ENCODE measurements around the gene PITHD1. TPM values are rescaled to one million over a fixed set of nuclear protein-coding genes. Genes with fewer than 3 reads are reported as not detected.
A peak's percentile ranks its signal among the peaks of the same experiment; 100 is the strongest.

PITHD1 gene
- total RNA-seq, 1 donor from 2014 or later = 37.3 TPM

GRCh38 chr1:23814016-23814415 is 35.8 kb downstream of the PITHD1 start:
- Mint-ChIP-seq H3K36me3 (ENCODE audit: low read depth, unreplicated experiment) (peaks cover 13% of the 10 kb centered on the region), H3K9me3 (ENCODE audit: unreplicated experiment) (no peaks in the 10 kb centered on the region), H3K27me3 (ENCODE audit: low read depth, unreplicated experiment) (peaks cover 4% of the 10 kb centered on the region), H3K4me1 (ENCODE audit: low read depth, unreplicated experiment) (no peaks in the 10 kb centered on the region), H3K4me3 (ENCODE audit: unreplicated experiment) (no peak overlapping the region), H3K27ac (ENCODE audit: unreplicated experiment) (no peak overlapping the region)
- no peak for TF ChIP-seq EZH2 (IDR thresholded peaks at IDR 0.05; ENCODE audit: insufficient read depth, low read length)
- TF ChIP-seq, protein P1, sequence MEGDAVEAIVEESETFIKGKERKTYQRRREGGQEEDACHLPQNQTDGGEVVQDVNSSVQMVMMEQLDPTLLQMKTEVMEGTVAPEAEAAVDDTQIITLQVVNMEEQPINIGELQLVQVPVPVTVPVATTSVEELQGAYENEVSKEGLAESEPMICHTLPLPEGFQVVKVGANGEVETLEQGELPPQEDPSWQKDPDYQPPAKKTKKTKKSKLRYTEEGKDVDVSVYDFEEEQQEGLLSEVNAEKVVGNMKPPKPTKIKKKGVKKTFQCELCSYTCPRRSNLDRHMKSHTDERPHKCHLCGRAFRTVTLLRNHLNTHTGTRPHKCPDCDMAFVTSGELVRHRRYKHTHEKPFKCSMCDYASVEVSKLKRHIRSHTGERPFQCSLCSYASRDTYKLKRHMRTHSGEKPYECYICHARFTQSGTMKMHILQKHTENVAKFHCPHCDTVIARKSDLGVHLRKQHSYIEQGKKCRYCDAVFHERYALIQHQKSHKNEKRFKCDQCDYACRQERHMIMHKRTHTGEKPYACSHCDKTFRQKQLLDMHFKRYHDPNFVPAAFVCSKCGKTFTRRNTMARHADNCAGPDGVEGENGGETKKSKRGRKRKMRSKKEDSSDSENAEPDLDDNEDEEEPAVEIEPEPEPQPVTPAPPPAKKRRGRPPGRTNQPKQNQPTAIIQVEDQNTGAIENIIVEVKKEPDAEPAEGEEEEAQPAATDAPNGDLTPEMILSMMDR (IDR thresholded peaks at IDR 0.05; ENCODE audit: insufficient read depth, low read depth, low read length) = no peak
- no peak overlapping the region for H3K9ac ChIP-seq (ENCODE audit: low read length)
- no peaks in the 10 kb centered on the region for H3K4me1 ChIP-seq (ENCODE audit: insufficient read depth, low read length)
- H3K9me3 ChIP-seq (ENCODE audit: insufficient read depth, low read depth, low read length) = no peaks in the 10 kb centered on the region
- DNase-seq (ENCODE audit: low read depth) = peak; percentile 10
- peaks cover 11% of the 10 kb centered on the region for H3K36me3 ChIP-seq (ENCODE audit: insufficient read depth, low read length)
- H3K4me3 ChIP-seq (ENCODE audit: insufficient read depth, low read depth, low read length) = no peak overlapping the region
- H4K20me1 ChIP-seq (ENCODE audit: insufficient read depth, low read length) = no peaks in the 10 kb centered on the region
- H2AFZ ChIP-seq (ENCODE audit: low read depth, low read length) = no peak overlapping the region
- no peak overlapping the region for H3K4me2 ChIP-seq (ENCODE audit: low read length)
- H3K27ac ChIP-seq (ENCODE audit: low read depth, low read length) = no peak overlapping the region
- no peaks in the 10 kb centered on the region for H3K79me2 ChIP-seq (ENCODE audit: insufficient read depth, low read length)
- H3K27me3 ChIP-seq (ENCODE audit: insufficient read depth, low read length) = no peaks in the 10 kb centered on the region
- FAIRE-seq = no peak

GRCh38 chr1:23816361-23816760 is 38.1 kb downstream of the PITHD1 start:
- H2AFZ ChIP-seq (ENCODE audit: low read depth, low read length) = no peak overlapping the region
- Mint-ChIP-seq H3K27ac (ENCODE audit: unreplicated experiment) (no peak overlapping the region), H3K36me3 (ENCODE audit: low read depth, unreplicated experiment) (peaks cover 13% of the 10 kb centered on the region), H3K27me3 (ENCODE audit: low read depth, unreplicated experiment) (peaks cover 4% of the 10 kb centered on the region), H3K4me3 (ENCODE audit: unreplicated experiment) (no peak overlapping the region), H3K9me3 (ENCODE audit: unreplicated experiment) (no peaks in the 10 kb centered on the region), H3K4me1 (ENCODE audit: low read depth, unreplicated experiment) (no peaks in the 10 kb centered on the region)
- no peaks in the 10 kb centered on the region for H4K20me1 ChIP-seq (ENCODE audit: insufficient read depth, low read length)
- peaks cover 13% of the 10 kb centered on the region for H3K36me3 ChIP-seq (ENCODE audit: insufficient read depth, low read length)
- H3K9me3 ChIP-seq (ENCODE audit: insufficient read depth, low read depth, low read length) = no peaks in the 10 kb centered on the region
- H3K27me3 ChIP-seq (ENCODE audit: insufficient read depth, low read length) = no peaks in the 10 kb centered on the region
- H3K4me2 ChIP-seq (ENCODE audit: low read length) = no peak overlapping the region
- H3K79me2 ChIP-seq (ENCODE audit: insufficient read depth, low read length) = no peaks in the 10 kb centered on the region
- no peak overlapping the region for H3K27ac ChIP-seq (ENCODE audit: low read depth, low read length)
- H3K4me3 ChIP-seq (ENCODE audit: insufficient read depth, low read depth, low read length) = no peak overlapping the region
- FAIRE-seq = no peak
- no peak for TF ChIP-seq EZH2 (IDR thresholded peaks at IDR 0.05; ENCODE audit: insufficient read depth, low read length)
- TF ChIP-seq, protein P1 (IDR thresholded peaks at IDR 0.05; ENCODE audit: insufficient read depth, low read depth, low read length) = no peak
- H3K9ac ChIP-seq (ENCODE audit: low read length) = no peak overlapping the region
- no peaks in the 10 kb centered on the region for H3K4me1 ChIP-seq (ENCODE audit: insufficient read depth, low read length)
- no peak for DNase-seq (ENCODE audit: low read depth)

DNA sequence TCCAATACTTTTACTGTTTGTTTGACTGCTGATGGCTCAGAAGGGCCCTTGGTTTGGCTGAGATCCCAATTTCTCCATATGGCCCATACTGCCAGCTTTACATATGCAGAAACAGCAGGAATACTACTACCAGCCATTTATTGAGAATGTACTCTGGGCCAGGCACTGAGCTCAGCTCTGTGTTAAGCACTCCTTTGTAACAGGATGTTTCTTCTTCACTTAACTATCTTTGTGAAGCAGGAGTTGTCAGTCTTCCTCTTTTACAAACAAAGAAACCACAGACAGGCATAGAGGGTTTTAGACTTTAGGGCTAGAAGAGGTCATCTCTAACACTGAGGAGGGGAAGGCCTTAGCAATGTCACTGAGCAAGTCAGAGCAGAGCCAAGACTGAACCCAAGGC is 38.7 kb downstream of the PITHD1 start:
- TF ChIP-seq EZH2 (IDR thresholded peaks at IDR 0.05; ENCODE audit: insufficient read depth, low read length) = no peak
- TF ChIP-seq, protein P1 (IDR thresholded peaks at IDR 0.05; ENCODE audit: insufficient read depth, low read depth, low read length) = no peak
- no peak overlapping the region for H3K27ac ChIP-seq (ENCODE audit: low read depth, low read length)
- no peak overlapping the region for H3K27ac Mint-ChIP-seq (ENCODE audit: unreplicated experiment)
- no peaks in the 10 kb centered on the region for H4K20me1 ChIP-seq (ENCODE audit: insufficient read depth, low read length)
- H3K27me3 ChIP-seq (ENCODE audit: insufficient read depth, low read length) = no peaks in the 10 kb centered on the region
- peaks cover 8% of the 10 kb centered on the region for H3K36me3 Mint-ChIP-seq (ENCODE audit: low read depth, unreplicated experiment)
- peaks cover 11% of the 10 kb centered on the region for H3K36me3 ChIP-seq (ENCODE audit: insufficient read depth, low read length)
- no peaks in the 10 kb centered on the region for H3K79me2 ChIP-seq (ENCODE audit: insufficient read depth, low read length)
- H3K27me3 Mint-ChIP-seq (ENCODE audit: low read depth, unreplicated experiment) = peaks cover under 1% of the 10 kb centered on the region
- no peak for FAIRE-seq
- H3K4me1 ChIP-seq (ENCODE audit: insufficient read depth, low read length) = no peaks in the 10 kb centered on the region
- no peak overlapping the region for H2AFZ ChIP-seq (ENCODE audit: low read depth, low read length)
- DNase-seq (ENCODE audit: low read depth) = no peak
- H3K9ac ChIP-seq (ENCODE audit: low read length) = no peak overlapping the region
- H3K9me3 ChIP-seq (ENCODE audit: insufficient read depth, low read depth, low read length) = no peaks in the 10 kb centered on the region
- no peak overlapping the region for H3K4me3 Mint-ChIP-seq (ENCODE audit: unreplicated experiment)
- H3K9me3 Mint-ChIP-seq (ENCODE audit: unreplicated experiment) = no peaks in the 10 kb centered on the region
- H3K4me1 Mint-ChIP-seq (ENCODE audit: low read depth, unreplicated experiment) = no peaks in the 10 kb centered on the region
- no peak overlapping the region for H3K4me2 ChIP-seq (ENCODE audit: low read length)
- H3K4me3 ChIP-seq (ENCODE audit: insufficient read depth, low read depth, low read length) = no peak overlapping the region
